ENCODE measurements around the gene RTN4R.
"Not testable (repeated sequence)": the region's sequence is repeated elsewhere in the genome, so short reads cannot be mapped to it uniquely, and the experiment has no call there.

GRCh38 chr22:20314741-20315336 lies 46.7 kb upstream of the RTN4R start:
- not testable (repeated sequence) for TF ChIP-seq TARDBP (IDR thresholded peaks at IDR 0.05); HDGF (IDR thresholded peaks at IDR 0.05; ENCODE audit: borderline replicate concordance); SP1 (IDR thresholded peaks at IDR 0.05); FOXM1 (IDR thresholded peaks at IDR 0.05; ENCODE audit: borderline replicate concordance); ELF4 (IDR thresholded peaks at IDR 0.05); PKNOX1 (IDR thresholded peaks at IDR 0.05); FOXK2 (IDR thresholded peaks at IDR 0.05); BHLHE40 (IDR thresholded peaks at IDR 0.05; ENCODE audit: borderline replicate concordance); FOXA1 (IDR thresholded peaks at IDR 0.05); ARNT (IDR thresholded peaks at IDR 0.05); SUZ12 (IDR thresholded peaks at IDR 0.05); LEF1 (IDR thresholded peaks at IDR 0.05; ENCODE audit: borderline replicate concordance); CTBP1 (IDR thresholded peaks at IDR 0.05; ENCODE audit: borderline replicate concordance); L3MBTL2 (conservative IDR thresholded peaks at IDR 0.05)

Measured in HEK293T (cell line).